ENCODE measurements around the gene ZNF407.

The ZNF407 gene

DNA sequence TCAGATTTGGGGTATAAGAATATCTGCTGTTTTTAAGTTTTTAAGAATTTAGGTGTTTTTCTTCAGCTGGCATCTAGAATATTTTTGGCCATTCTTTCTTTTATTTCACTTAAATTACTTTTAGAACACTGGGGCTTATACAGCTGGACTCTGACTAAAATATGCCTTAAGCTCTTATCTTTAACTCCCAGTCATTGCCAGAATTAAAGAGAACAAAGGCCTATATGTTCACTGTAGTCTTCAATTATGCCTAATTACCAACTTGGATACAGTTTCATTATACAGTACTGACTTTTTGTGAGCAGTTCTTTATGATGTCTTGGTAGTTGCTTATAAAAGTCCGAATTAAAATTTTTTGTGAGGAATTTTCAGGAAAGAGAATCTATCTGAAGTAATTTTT lies 192.8 kb downstream of the ZNF407 start:
- TF ChIP-seq, protein P1, sequence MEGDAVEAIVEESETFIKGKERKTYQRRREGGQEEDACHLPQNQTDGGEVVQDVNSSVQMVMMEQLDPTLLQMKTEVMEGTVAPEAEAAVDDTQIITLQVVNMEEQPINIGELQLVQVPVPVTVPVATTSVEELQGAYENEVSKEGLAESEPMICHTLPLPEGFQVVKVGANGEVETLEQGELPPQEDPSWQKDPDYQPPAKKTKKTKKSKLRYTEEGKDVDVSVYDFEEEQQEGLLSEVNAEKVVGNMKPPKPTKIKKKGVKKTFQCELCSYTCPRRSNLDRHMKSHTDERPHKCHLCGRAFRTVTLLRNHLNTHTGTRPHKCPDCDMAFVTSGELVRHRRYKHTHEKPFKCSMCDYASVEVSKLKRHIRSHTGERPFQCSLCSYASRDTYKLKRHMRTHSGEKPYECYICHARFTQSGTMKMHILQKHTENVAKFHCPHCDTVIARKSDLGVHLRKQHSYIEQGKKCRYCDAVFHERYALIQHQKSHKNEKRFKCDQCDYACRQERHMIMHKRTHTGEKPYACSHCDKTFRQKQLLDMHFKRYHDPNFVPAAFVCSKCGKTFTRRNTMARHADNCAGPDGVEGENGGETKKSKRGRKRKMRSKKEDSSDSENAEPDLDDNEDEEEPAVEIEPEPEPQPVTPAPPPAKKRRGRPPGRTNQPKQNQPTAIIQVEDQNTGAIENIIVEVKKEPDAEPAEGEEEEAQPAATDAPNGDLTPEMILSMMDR (IDR thresholded peaks at IDR 0.05) = no peak
- no peaks in the 10 kb centered on the region for H3K79me2 ChIP-seq
- H3K36me3 ChIP-seq (ENCODE audit: control insufficient read depth, insufficient read depth, low read length) = no peaks in the 10 kb centered on the region
- H3K9me3 ChIP-seq (ENCODE audit: control insufficient read depth, low read length) = no peaks in the 10 kb centered on the region
- no peaks in the 10 kb centered on the region for H3K4me1 ChIP-seq
- H2AFZ ChIP-seq = no peak overlapping the region
- H3K4me3 ChIP-seq (ENCODE audit: low read depth, low read length) = no peak overlapping the region
- H3K4me2 ChIP-seq (ENCODE audit: low read length) = no peak overlapping the region
- no peak overlapping the region for H3K9ac ChIP-seq
- H3K27me3 ChIP-seq (ENCODE audit: control insufficient read depth, insufficient read depth, low read length) = no peaks in the 10 kb centered on the region
- H3K27ac ChIP-seq = no peak overlapping the region

DNA sequence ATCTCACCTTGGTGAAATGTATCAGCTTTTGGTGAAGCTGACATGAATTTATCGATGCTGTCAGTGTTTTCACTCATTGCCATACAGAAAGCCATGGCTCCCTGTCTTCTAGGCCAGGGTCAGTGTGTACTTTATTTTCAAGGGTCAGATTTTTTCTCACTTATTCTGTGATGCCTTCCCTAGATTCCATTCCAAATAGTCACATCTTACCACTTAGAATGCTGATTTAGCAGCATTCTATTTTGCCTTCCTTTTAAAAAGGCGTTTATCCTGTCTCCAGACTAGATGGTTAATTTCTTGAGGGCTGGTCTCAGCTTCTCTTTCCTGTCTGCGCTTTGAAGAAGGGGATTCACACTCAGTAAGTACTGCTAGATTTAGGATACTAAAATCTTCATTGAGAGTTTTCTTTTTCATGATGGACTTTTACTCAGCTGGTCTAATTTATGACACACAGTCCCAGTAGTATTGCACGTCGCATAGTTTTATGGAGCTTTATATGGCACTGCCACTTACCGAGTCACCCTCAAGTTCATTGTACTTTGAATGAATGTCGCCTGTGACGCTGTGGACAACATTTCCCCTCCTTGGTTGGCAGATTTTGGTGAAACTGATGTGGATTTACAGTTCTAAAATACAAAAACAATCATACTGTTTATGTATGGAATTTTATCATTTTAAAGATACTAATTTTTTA lies 194.0 kb downstream of the ZNF407 start:
- Histone ChIP-seq H3K36me3 (ENCODE audit: control insufficient read depth, insufficient read depth, low read length) (no peaks in the 10 kb centered on the region), H3K9ac (no peak overlapping the region), H3K4me2 (ENCODE audit: low read length) (no peak overlapping the region), H3K79me2 (no peaks in the 10 kb centered on the region), H3K4me1 (no peaks in the 10 kb centered on the region), H3K4me3 (ENCODE audit: low read depth, low read length) (no peak overlapping the region), H3K27me3 (ENCODE audit: control insufficient read depth, insufficient read depth, low read length) (no peaks in the 10 kb centered on the region), H2AFZ (no peak overlapping the region), H3K27ac (no peak overlapping the region), H3K9me3 (ENCODE audit: control insufficient read depth, low read length) (no peaks in the 10 kb centered on the region)
- TF ChIP-seq, protein P1 (IDR thresholded peaks at IDR 0.05) = no peak

DNA sequence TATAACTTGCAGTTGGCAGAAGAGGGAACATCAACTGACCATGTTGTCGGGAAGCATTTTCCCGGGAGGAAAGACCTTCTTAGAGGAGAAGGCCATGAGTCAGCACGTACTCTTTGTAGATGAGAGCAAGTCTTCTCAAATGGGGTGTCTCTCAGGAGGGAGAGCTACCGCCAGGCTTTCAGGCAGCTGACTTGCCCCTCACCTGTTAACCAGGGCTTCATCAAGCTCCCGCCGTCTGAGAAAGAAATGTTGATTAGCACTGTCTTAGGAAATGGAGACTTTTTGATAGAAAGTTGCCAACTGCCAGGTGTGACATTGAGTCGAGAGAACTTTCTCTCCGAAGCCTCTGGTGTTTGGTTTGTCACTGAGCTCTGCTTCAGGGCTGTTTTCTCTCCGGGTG lies 196.1 kb downstream of the ZNF407 start:
- no peak overlapping the region for H2AFZ ChIP-seq
- H3K27me3 ChIP-seq (ENCODE audit: control insufficient read depth, insufficient read depth, low read length) = no peaks in the 10 kb centered on the region
- no peaks in the 10 kb centered on the region for H3K79me2 ChIP-seq

DNA sequence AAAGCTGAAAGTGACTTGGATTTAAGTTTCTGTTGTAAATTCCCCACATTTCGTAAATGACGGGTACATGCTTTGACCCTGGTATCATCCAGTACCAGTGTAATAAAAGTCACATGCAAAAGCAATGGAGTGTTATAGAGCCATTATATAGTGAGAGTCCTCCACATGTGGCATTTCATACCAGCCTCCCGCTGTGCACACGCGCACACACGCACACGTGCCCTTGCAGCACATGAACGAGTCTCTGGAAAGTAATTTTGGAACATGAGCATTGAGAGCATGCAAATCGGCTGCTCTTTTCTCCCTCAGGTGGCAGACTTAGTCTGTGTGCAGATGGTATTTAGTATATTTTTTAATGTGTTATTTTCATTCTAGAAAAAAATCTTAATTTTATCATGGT lies 198.1 kb downstream of the ZNF407 start:
- H3K27ac ChIP-seq = no peak overlapping the region
- H3K36me3 ChIP-seq (ENCODE audit: control insufficient read depth, insufficient read depth, low read length) = no peaks in the 10 kb centered on the region
- peaks cover 7% of the 10 kb centered on the region for H3K4me1 ChIP-seq
- TF ChIP-seq, protein P1 (IDR thresholded peaks at IDR 0.05) = no peak
- no peaks in the 10 kb centered on the region for H3K9me3 ChIP-seq (ENCODE audit: control insufficient read depth, low read length)
- no peak overlapping the region for H3K4me2 ChIP-seq (ENCODE audit: low read length)
- no peak overlapping the region for H2AFZ ChIP-seq
- H3K9ac ChIP-seq = no peak overlapping the region
- H3K79me2 ChIP-seq = no peaks in the 10 kb centered on the region
- H3K27me3 ChIP-seq (ENCODE audit: control insufficient read depth, insufficient read depth, low read length) = no peaks in the 10 kb centered on the region
- no peak overlapping the region for H3K4me3 ChIP-seq (ENCODE audit: low read depth, low read length)

More for the DNA sequence above, 196.1 kb downstream of the ZNF407 start:
- Histone ChIP-seq H3K4me3 (ENCODE audit: low read depth, low read length) (no peak overlapping the region), H3K4me1 (peaks cover 7% of the 10 kb centered on the region), H3K4me2 (ENCODE audit: low read length) (no peak overlapping the region), H3K27ac (no peak overlapping the region), H3K36me3 (ENCODE audit: control insufficient read depth, insufficient read depth, low read length) (no peaks in the 10 kb centered on the region), H3K9me3 (ENCODE audit: control insufficient read depth, low read length) (no peaks in the 10 kb centered on the region), H3K9ac (no peak overlapping the region)
- TF ChIP-seq, protein P1 (IDR thresholded peaks at IDR 0.05) = no peak

DNA sequence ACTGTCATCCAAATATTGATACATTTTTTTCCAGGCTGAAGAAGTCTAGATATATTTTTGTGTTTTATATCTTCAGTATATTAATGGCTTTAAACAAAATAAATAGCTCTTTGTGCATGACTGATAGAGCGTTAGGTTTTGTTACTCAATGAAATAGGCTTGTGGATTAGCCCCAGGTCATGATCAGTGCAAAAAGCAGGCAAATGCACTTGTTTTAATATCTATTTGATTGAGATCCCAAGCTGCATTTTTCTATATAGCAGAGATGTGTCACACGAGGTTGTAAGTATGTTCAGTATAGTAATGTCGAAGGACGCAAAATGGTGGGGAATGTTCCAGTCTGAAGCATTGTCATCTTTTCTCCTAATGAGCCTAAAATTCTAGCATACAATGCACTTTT lies 198.5 kb downstream of the ZNF407 start:
- no peaks in the 10 kb centered on the region for H3K36me3 ChIP-seq (ENCODE audit: control insufficient read depth, insufficient read depth, low read length)
- no peak overlapping the region for H3K9ac ChIP-seq
- H3K9me3 ChIP-seq (ENCODE audit: control insufficient read depth, low read length) = no peaks in the 10 kb centered on the region
- no peak overlapping the region for H3K4me3 ChIP-seq (ENCODE audit: low read depth, low read length)
- no peaks in the 10 kb centered on the region for H3K27me3 ChIP-seq (ENCODE audit: control insufficient read depth, insufficient read depth, low read length)
- H3K4me2 ChIP-seq (ENCODE audit: low read length) = no peak overlapping the region
- TF ChIP-seq, protein P1 (IDR thresholded peaks at IDR 0.05) = no peak
- peaks cover 7% of the 10 kb centered on the region for H3K4me1 ChIP-seq
- H3K27ac ChIP-seq = no peak overlapping the region
- no peaks in the 10 kb centered on the region for H3K79me2 ChIP-seq
- no peak overlapping the region for H2AFZ ChIP-seq

All from parathyroid adenoma (tissue), 2 donors.